HepG2 (cell line): ENCODE results near the gene JAG1. TPM values are rescaled to one million over a fixed set of nuclear protein-coding genes. Genes with fewer than 3 reads are reported as not detected.

Experiments used
- ATAC-seq: fragments of 200-7000 bp; cut with Tn5 transposase; 3 replicates; pipeline ENCODE4 v1.9.1; 2020; ENCODE audit warnings: mild to moderate bottlenecking, moderate library complexity
- BruUV-seq: library from RNA; stranded (reverse); fragments of 400-500 nt; replicated peaks from 2 replicates; lab custom pipeline; 2021; lab: Mats Ljungman, UMichigan
- CTCF ChIA-PET: fragments of 300-600 bp; formaldehyde crosslinking; extraction: SDS; loops from one replicate; lab custom pipeline; 2021; ENCODE audit warnings: low total read pairs, inconsistent platforms, low intra/inter-chr PET ratio; lab: Yijun Ruan, JAX
- POLR2A ChIA-PET: fragments of 350-600 bp; sonication (Branson Sonifier 250); formaldehyde crosslinking; loops from one replicate; lab custom pipeline; 2020; ENCODE audit warnings: antibody characterized with exemption, inconsistent platforms; lab: Yijun Ruan, JAX
- DNase-seq: peaks from one replicate; pipeline ENCODE4 v3.0.0-alpha.2; 2015; ENCODE audit warnings: low spot score
- FAIRE-seq: peaks from 3 replicates; lab custom pipeline; 2011; peaks lifted over from hg19 to GRCh38; lab: Jason Lieb, UNC
- H2AFZ ChIP-seq: one replicate; pipeline ENCODE4 v1.6.1; 2011; ENCODE audit warnings: low read length, inconsistent platforms
- H3K27ac ChIP-seq: fragments of 300-600 bp; 3 replicates; pipeline ENCODE4 v1.8.0; 2011; ENCODE audit warnings: mixed run types, mild to moderate bottlenecking, mixed read lengths, low read length, inconsistent platforms; ENCODE audit not compliant: insufficient read depth; ENCODE audit errors: extremely low read length
- H3K27me3 ChIP-seq, 2 experiments: fragments of 200-600 bp in 1 of 2; 2 replicates in 1 of 2; 3 replicates in 1 of 2; pipeline versions ENCODE4 v1.6.0 to v1.8.0; 2011; ENCODE audit warnings: low read length in 2 of 2, mild to moderate bottlenecking in 2 of 2, moderate library complexity in 2 of 2, inconsistent platforms in 1 of 2; ENCODE audit not compliant: insufficient read depth in 2 of 2, control insufficient read depth in 1 of 2
- H3K36me3 ChIP-seq, 2 experiments: fragments of 200-600 bp in 1 of 2; replicated peaks in 1 of 2; 2 replicates in 1 of 2; 3 replicates in 1 of 2; pipeline versions ENCODE4 v1.5.1 to v1.8.0; 2011; ENCODE audit warnings: low read length in 2 of 2, inconsistent platforms in 1 of 2; ENCODE audit not compliant: insufficient read depth in 2 of 2, control insufficient read depth in 1 of 2
- H3K4me1 ChIP-seq: 2 replicates; pipeline ENCODE4 v1.5.1; 2012; ENCODE audit warnings: low read length, inconsistent platforms; ENCODE audit not compliant: insufficient read depth
- H3K4me2 ChIP-seq: 2 replicates; pipeline ENCODE4 v1.6.0; 2011; ENCODE audit warnings: low read depth, low read length, inconsistent platforms
- H3K4me3 ChIP-seq, 3 experiments: fragments of 200-600 bp in 1 of 3; sonication (generic), shearing (Covaris generic) in 1 of 3; replicated peaks in 1 of 3; 2 replicates each; pipeline ENCODE4 v1.5.1; 2011 to 2016; ENCODE audit warnings: low read length in 3 of 3, inconsistent platforms in 2 of 3, low read depth in 2 of 3, mild to moderate bottlenecking in 2 of 3, control low read depth in 1 of 3, mixed read lengths in 1 of 3; ENCODE audit not compliant: insufficient read depth in 1 of 3
- H3K79me2 ChIP-seq: one replicate; pipeline ENCODE4 v1.6.1; 2011; ENCODE audit warnings: low read length, inconsistent platforms; ENCODE audit not compliant: insufficient read depth
- H3K9ac ChIP-seq: 2 replicates; pipeline ENCODE4 v1.6.0; 2011; ENCODE audit warnings: mild to moderate bottlenecking, low read depth, low read length, inconsistent platforms; ENCODE audit not compliant: insufficient read depth
- H3K9me3 ChIP-seq: 2 replicates; pipeline ENCODE4 v1.5.1; 2012; ENCODE audit warnings: mild to moderate bottlenecking, low read length
- H4K20me1 ChIP-seq: 2 replicates; pipeline ENCODE4 v1.6.0; 2011; ENCODE audit warnings: inconsistent platforms, mild to moderate bottlenecking, low read length, moderate library complexity; ENCODE audit not compliant: insufficient read depth
- GMEB1 ChIP-seq: sonication (generic); formaldehyde crosslinking; IDR thresholded peaks from 2 replicates; pipeline ENCODE4 v1.5.1; 2020; ENCODE audit warnings: missing genetic modification reagents, mild to moderate bottlenecking, borderline replicate concordance
- HDAC1 ChIP-seq: sonication (generic); formaldehyde crosslinking; IDR thresholded peaks from 2 replicates; pipeline ENCODE4 v1.5.1; 2020; ENCODE audit warnings: mild to moderate bottlenecking, missing genetic modification reagents
- POLR2A ChIP-seq, 2 experiments: IDR thresholded peaks; 2 replicates each; pipeline ENCODE4 v1.6.1; 2011; ENCODE audit warnings: low read depth in 2 of 2, low read length in 2 of 2, mild to moderate bottlenecking in 1 of 2, moderate library complexity in 1 of 2; ENCODE audit not compliant: insufficient read depth in 1 of 2
- TAF15 ChIP-seq: fragments of 200-400 bp; formaldehyde crosslinking; IDR thresholded peaks from one replicate; pipeline ENCODE4 v1.6.1; 2018; ENCODE audit warnings: mild to moderate bottlenecking, low read depth, low read length; ENCODE audit not compliant: poor library complexity, severe bottlenecking
- THAP11 ChIP-seq: IDR thresholded peaks from 2 replicates; pipeline ENCODE4 v1.6.1; 2016; ENCODE audit warnings: missing biosample characterization, missing genetic modification reagents
- ZIK1 ChIP-seq: sonication (generic); formaldehyde crosslinking; IDR thresholded peaks from 2 replicates; pipeline ENCODE4 v1.5.0; 2020; ENCODE audit warnings: mild to moderate bottlenecking, low read depth, missing genetic modification reagents, borderline replicate concordance
- in situ Hi-C: cut with HindIII; loops from 2 replicates; pipeline ENCODE4 v1.10.0; 2017; ENCODE audit warnings: low pct_unique_long_range_greater_than_20kb; ENCODE audit not compliant: extremely low pct_ligation_motif_present
- intact Hi-C: fragments of 100-400 bp; cut with micrococcal nuclease; formaldehyde crosslinking; loops from one replicate; pipeline ENCODE4 v1.10.0; 2022; ENCODE audit not compliant: unreplicated experiment
- polyA plus RNA-seq, 8 experiments: library from polyadenylated mRNA; depleted of rRNA in 3 of 8; stranded (reverse) in 7 of 8; unstranded in 1 of 8; fragments of >200 nt; fragmentation: Illumina TruSeq in 4 of 8; extraction: Trizol in 4 of 8; gene quantifications; 2 replicates each; pipeline versions ENCODE4 v1.2.1 to v1.2.3, GENCODE V29; 2011 to 2016; ENCODE audit warnings: low read depth in 4 of 8, missing spikeins in 1 of 8, mixed read lengths in 1 of 8; ENCODE audit not compliant: insufficient read depth in 1 of 8
- total RNA-seq, 5 experiments: library from RNA; depleted of rRNA; stranded (reverse); fragments of >200 nt; fragmentation: Illumina TruSeq; extraction: Trizol; gene quantifications; 2 replicates each; pipeline ENCODE4 v1.2.3, GENCODE V29; 2016; ENCODE audit warnings: low read depth in 1 of 5

Gene JAG1
- total and polyA plus RNA-seq, 2 of the 13 experiments (the other 11 are each of a cell fraction or from before 2014, with no cell fraction given) = 47.1 to 56.3 TPM

DNA sequence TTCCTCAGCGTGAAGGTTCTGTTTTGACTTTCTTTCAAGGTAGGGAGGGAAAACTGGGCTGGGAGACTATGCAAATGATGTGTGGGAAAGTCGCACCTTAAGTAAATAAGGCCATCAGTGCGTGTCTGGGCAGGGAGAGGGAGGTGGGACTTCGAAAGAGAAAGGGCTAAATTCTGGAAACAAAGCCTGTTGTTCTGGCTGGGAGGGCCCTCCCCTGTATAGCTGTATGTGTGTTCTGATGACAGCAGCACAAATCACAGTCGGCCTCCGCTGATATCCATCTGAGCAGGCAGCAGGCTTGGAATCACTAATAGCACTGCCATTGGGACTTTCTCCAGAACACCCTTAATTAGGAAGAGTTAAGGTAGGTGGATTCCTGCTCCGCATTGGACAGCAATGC is 19.2 kb downstream of the JAG1 start (continued):
- TF ChIP-seq POLR2A (IDR thresholded peaks at IDR 0.05; ENCODE audit: insufficient read depth in 1 of 2, low read depth in 2 of 2, low read length in 2 of 2) = peak in 1 of 2 experiments; percentile 33; a peak in 1 of 4 replicates

DNA sequence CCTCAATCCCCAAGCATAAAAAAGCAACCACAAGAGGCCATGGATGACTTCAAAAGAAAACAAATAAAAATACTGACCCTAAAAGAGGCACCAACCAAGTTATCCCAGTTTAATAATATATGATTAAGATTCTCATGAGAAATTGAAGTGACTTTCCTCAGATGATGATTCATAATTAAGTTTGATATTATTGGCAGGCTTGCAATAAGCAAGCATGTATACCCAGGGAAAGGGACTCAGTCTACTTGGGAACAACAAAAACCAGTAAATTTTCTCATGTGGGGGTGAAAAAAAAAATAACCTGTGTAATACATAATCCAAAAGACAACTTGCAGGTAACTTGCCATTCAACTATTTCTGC is 19.6 kb downstream of the JAG1 start:
- H3K9ac ChIP-seq = no peak overlapping the region
- ATAC-seq (no peak), DNase-seq (no peak), FAIRE-seq (no peak)
- no peak overlapping the region for H3K4me3 ChIP-seq
- in situ Hi-C loops (no loop called here), intact Hi-C loops (no loop called here)
- peaks cover 46% of the 10 kb centered on the region for H3K4me1 ChIP-seq
- H3K27me3 ChIP-seq = no peaks in the 10 kb centered on the region
- peaks cover 37% of the 10 kb centered on the region for H3K79me2 ChIP-seq
- no TSS peak for BruUV-seq
- POLR2A ChIA-PET = no interaction called here
- peak overlapping the region; percentile 69 for H3K27ac ChIP-seq
- no peaks in the 10 kb centered on the region for H3K9me3 ChIP-seq
- peaks cover 78 to 95% of the 10 kb centered on the region in 2 experiments for H3K36me3 ChIP-seq
- CTCF ChIA-PET = no interaction called here
- TF ChIP-seq TAF15 = no peak
- no peak for TF ChIP-seq GMEB1 (CRISPR knock-in tag)
- no peak for TF ChIP-seq ZIK1 (CRISPR knock-in tag)
- TF ChIP-seq THAP11 = no peak
- no peak for TF ChIP-seq HDAC1 (CRISPR knock-in tag)
- H2AFZ ChIP-seq = no peak overlapping the region
- H4K20me1 ChIP-seq = peaks cover 9% of the 10 kb centered on the region
- no peak overlapping the region for H3K4me2 ChIP-seq
